GM18517 (cell line): ENCODE data around the gene ELL2.
"Not testable (repeated sequence)": the region's sequence is repeated elsewhere in the genome, so short reads cannot be mapped to it uniquely, and the experiment has no call there.

ENCODE experiments used
- ATAC-seq: cut with Tn5 transposase; IDR thresholded peaks from one replicate; pipeline ENCODE4 v1.9.1; 2021; ENCODE audit warnings: mild to moderate bottlenecking, moderate library complexity; ENCODE audit not compliant: unreplicated experiment

The ELL2 gene

DNA sequence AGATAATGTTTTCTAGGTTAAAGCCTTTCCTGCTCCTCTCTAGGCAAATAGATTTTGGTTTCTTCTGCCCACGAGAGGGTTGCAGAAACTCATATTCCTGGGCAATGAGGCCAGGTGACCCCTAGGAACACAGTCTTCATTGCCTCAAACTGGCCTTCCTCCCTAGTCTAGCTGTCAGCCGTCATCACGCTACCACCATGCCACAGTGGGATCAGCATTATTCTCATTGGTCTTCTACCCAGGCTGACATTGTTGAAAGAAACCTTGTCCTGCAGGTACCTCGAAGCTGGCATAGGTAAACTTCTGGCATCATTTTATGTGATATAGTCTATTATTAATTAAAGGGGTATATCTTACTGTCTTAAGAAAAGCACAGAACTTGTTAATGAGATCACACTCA lies 51.1 kb downstream of the ELL2 start:
- ATAC-seq, result no peak

DNA sequence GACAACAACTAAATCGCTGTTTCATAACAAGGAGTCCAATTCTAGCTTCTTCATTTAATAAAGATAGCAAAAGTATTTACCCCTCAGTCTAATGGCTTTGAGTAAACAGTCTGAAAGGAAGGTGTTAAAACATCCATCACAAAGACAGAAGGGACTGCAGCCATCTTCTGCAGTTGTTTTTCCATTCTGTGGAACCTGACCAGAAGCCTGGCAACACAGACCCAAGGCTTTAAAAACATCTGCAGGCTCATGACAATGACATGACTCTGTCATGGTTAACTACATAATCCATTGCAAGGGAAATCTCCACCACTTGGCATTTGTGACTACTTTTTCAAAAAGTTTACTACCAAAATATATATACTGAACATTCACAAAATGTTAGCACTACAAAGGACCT lies 51.9 kb downstream of the ELL2 start:
- ATAC-seq, result no peak

DNA sequence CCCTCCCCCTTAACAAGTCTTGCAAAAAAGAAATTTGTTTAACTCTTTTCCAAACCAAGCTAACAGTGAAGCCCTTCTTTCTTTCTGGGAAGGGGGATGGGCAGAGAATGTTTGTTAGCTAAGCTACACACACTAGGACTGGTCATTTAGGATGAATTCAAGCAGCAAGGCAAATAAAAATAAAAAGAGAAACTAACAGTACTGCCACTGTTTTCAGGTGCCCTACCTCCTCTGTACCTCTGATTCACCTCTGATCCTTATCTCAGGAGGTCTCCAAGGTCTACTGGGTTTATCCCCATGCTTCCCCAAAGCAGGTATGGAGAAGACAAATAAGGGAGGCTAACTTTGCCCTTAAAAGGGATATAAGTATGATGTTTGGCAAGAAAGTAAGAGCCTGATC lies 52.9 kb downstream of the ELL2 start:
- ATAC-seq, result no peak

DNA sequence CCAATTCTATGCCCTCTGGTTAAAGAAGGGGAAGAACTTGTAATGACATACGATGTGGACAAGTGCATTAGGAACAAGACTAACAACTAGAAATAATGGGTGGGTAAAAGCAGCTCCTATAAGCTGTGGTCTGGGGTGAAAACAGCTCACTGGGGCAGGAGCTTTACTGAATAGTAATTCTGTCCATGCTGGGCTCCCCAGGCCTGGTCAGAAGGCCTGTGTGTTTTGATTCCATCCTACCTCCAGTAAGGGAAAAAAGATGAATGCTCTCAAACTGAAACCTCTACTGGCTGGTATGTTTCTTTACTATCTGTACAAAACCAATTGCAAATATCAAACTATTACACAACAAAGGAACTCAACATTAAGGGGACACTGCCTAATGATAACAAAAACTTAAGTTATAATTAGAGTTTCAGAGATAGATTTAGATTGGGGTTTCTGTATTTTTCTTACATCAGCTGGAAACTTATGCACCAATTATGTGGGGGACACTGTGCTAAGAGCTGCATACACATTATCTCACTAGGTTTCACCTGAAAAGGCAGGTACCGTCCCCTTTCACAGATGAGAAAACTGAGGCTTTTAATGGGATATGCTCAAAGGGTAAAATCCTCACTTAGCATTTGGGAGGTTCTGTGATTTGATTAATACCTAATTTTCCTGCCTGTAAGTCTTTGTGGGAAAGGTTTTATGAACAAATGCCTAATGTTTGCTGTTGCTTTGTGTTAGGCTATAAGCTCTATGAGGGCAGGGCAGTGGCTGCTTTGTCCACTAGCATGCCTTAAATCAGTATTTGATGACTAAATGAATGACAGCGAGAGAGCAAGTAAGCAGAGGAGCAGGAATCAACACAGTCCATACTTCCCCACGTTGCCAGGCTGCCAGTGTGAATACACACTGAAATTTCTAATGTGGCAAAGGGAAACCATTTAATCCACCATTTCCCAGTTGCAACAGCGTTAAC lies 53.6 kb downstream of the ELL2 start:
- ATAC-seq, result no peak

DNA sequence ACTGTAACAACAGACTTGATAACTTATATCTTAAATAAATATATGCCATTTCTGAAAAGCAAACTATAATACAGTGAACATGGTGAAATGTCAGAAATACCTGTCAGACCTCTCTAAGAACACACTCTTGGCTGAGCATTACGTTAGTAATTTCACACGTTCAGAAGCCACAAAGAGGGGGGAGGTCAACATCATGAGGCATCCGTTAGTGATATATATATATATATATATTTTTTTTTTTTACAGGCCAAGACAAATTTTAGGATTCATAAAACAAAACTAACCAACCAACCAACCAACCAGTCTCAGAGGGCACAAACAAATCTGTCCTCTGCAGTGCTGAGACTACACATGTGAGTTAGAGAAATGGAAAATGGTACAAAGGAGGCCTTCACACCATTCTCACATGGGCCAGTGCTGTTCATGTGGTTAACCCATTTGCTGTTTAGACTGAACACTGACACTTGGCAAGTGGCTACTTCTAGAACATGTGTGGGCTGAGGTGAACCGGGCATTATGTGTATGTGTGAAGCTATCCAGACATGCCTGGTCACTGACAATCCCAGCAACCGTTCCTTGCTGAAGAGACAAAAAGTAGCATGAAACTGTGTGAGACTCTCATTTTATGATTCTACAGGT lies 54.5 kb downstream of the ELL2 start:
- ATAC-seq, result no peak

DNA sequence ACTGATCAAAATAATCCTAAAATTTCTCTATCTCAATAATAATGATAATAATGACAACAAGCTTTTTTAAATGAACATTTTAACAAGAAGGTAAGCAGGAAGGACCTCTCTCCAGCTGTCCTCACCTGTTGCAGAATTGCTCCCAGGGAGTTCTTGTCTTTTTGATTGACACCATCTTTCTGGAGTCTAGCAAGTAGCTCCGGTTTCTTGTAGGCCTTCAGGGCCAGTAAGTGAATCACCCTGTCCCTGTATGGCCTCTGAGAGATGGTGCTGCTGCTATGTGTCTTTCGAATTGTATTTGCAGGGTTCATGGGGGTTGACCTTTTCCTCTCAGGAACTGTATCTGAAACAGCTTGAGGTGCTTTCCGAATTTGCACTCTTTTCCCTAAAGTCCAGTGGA lies 55.3 kb downstream of the ELL2 start:
- ATAC-seq, result not testable (repeated sequence)

DNA sequence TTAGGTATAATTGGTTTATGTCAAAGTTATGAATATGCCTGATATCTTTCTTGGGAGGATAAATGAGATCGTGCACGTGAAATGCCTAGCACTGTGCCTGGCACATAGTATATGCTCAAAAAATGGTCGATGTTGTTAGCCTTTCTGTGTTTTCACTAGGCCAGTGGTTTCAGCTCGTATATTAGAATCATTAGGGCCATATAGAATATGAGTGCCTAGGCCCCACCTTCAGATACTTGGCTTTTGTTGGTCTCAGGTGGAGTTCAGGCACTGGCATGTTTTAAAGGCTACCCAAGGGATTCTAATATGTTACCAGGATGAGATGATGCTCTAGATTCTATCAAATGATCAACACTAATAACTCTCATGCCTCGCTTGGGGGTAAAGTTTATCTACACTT lies 56.8 kb downstream of the ELL2 start:
- no peak for ATAC-seq

DNA sequence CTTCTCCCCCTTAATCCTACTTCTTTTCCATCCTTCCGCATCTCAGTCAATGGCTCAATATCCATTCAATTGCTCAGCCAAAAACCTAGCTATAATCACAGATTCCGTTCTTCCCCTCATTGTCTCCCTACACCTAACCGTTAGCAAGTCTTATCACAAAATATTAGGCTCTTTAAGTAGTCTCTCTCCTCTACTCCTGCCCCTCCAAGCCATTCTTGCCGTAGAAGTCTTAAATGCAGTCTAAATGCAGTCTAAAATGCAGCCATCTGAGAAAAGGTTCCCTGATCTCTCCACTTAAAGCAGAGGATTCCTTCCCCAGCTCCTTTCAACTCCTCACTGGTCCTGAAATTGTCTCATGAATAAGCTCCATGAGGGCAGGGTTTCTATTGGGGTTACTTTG lies 57.8 kb downstream of the ELL2 start:
- no peak for ATAC-seq

DNA sequence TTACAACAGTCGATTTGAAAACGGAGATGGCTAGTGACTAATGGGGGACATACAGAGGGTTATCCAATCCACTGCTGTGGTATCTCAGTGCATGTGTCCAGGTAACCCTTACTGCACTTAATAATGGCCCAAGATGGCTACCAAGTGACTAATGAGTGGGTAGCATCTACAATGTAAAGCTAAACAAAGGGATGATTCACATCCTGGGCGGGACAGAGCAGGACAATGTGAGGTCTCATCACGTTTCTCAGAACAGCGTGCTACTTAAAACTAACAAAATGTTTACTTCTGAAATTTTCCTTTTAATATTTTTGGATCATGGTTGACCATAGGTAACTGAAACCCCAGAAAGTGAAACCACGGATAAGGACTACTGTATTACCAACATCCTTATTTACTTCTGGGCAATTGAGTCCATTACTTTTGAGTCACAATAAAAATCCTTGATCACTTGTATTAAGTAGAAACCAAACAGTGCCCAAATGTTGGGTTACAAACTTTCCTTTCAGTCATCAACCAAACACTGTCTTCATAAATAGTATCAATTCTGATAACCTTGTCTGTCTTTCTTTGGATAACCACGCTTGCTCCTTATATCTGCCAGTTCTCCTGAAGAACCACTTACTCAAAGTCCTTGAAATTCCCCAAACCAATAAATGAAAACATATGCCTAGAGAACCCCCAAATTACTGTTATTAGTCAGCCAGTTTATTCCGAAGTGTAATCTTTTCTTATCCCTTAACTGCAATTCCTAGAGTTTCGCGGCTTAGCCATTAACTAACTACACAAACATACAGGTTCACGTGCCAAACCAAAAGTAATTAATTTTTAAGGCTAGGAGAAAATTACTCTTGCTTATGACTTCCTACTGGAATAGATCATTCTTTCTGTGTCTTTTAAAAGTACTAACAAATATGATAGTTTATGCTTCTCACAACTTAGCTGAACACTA lies 59.7 kb downstream of the ELL2 start:
- ATAC-seq, result no peak

DNA sequence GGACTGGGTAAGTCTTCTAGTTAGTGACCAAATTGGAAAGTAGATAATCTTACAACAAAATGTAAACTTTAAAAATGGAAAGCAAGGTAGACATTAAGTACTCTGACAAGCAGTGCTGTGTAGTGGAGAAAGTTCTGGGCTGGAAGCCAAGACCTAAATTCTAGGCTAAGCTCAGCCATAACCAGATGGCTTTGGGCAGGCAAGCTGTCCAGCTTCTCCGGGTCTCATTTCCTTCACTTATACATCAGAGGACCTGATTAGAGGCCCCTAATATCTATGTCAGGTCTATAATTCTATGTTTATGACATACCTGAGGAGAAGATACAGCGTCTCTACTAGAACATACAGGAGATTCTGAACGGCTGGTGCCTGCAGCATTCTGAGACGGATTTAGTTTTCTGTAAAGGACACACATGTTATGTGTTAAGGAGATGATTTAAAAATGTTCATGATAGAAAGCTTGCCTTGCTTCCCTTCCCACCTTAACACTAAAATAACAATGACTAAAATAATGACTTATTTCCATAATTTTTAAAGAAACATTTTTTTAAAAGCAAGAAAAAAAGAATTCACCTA lies 61.2 kb downstream of the ELL2 start:
- no peak for ATAC-seq

DNA sequence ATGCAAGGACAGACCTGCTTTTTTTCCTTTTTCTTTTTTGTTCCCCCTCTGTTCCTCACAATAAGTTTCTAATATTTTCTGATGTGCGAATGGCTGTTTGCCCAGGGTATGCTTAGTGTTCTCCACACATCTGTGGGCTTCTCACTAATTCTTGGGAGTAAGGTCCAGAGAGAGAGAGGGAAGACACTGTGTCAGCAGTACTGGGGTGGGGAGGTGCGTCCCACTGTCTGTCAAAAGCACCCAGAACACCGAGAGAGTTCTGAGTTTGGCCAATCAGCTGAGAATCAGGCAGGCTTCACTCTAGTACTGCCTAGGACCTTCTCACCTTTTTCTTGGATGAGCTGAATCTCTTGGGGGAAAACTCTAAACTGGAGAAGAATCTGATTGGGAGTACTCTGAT lies 61.8 kb downstream of the ELL2 start:
- ATAC-seq, result no peak

DNA sequence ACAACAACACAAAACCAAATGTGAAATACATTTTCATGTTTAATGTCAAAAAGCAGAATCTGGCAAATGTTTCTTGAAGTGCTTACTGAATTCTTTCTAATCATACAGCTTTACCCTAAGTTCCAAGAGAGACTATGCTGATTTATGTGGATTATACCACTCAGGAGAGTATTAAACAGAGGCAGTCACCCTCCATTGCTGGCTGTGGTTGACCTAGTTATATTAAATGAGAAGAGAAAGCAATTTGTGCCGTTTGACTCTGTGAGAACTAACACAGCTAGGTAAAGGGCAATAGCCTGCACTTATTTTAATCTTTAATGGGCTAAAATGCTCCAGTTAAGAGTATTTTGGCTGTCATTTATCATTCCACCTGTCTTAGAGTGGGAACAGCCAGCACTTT lies 62.6 kb downstream of the ELL2 start:
- no peak for ATAC-seq

DNA sequence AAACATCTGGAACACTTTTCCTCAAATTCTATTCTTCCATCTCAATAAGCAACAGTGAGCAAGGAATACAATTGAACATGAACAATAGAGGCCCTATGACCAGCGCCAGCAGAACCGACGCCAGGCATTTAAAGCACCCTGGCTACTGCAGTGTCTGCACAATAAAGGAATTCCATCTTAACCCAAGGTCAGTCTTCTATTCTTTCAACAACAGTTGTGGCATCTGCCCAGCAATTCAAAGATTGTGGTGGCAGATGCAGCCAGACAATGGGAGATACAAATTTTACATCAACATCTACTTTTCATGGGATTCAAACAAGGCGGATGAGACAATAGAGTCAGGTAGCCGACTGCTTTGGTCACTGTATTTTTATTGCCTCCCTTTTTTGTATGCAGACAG lies 65.9 kb downstream of the ELL2 start:
- ATAC-seq, result no peak

DNA sequence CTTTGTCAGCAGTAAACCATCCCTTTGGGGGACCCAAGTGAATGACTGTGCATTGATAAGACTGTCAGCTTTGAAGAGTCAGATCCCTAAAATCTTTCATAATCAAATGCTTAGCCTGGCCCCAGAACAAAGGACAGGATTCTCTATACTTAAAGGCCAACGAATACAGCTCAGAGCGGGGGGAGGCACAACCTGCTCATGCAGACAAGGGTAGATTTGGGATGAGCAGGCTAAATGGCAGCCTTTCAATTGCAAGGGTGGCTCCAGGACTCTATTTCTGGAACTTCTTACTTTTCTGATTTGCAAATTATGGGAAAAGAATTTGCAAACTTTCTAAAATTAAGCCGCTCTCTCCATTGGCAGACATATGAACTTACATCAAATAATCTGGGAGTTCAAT lies 66.4 kb downstream of the ELL2 start:
- ATAC-seq, result no peak

DNA sequence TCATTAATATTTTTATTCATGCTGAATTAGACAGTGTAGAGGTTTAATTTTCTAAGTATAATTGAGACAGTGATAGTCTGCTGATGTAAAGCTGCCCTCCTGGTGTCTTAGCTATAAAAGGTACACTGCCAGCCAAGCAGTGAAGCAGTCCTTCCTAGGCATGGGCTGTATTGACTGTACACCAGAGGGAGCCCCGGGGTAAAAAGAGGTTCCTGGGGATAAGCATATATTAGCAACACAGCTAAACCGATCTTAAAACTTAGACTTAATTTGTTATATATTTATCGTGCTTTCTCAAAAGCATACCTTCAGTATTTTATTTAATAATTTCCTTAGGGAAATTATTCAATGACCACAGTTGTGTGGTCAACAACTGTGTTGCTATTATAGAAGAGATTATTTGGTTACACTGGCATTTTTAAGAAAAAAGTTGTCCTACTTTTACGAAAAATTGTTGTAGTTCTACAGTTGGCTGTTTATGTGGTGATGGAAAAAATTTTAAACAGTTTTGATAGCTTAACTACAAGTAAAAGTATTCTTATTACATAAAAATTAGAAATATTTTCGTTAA lies 68.8 kb downstream of the ELL2 start:
- no peak for ATAC-seq

DNA sequence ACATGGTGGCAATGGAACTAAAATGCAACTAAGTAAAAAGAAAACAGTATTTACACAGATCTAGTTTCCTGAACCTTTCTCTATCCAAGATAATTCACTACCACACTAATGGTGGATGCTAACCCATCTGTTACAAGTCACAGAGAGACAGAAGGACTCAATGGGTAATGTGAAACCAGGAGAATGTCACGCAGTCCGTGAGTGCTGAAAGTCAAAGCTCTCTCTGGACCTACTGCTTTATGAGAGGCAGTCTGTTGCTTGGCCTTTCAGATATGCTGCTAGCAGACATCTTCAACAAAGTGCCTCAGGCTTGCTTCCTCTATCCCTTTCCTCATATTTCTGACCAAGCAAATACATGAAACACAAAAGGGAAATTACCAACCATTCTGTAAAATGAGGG lies 70.2 kb downstream of the ELL2 start:
- ATAC-seq, result no peak

DNA sequence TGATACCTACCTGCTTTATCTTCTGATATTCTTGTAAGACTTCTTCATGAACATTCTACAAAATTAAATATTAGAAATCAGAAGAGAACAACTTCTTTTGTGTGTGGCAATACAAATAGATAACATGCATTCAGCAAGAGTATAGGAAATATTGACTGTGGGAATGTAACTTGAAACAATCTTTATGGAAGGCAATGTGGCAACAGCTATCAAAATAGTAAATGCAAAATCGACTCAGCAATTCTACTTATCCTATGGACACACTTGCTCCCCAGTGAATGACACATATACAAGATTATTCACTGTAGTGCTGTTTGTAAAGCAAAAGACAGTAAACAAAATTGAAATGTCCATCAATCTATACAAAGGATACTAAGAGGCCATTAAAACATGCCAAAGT lies 72.6 kb downstream of the ELL2 start:
- no peak for ATAC-seq

DNA sequence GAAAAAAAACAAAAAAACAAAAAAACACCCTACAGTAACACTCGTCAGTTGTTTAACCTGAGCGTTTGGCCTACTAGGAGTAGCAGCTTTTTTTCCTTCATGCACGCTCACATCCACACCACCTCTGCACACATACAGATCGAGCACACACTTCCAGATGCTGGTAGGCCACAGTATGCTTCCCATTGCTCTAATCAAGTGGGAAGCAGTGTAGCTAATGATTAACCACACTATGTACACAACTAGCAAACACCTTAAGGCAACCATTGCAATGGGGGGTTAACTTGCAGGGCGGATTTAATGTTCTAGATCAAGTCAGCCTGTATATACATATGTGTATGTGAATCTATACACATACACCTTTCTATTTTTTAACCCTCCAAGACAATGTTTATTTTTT lies 73.7 kb downstream of the ELL2 start:
- ATAC-seq, result no peak

DNA sequence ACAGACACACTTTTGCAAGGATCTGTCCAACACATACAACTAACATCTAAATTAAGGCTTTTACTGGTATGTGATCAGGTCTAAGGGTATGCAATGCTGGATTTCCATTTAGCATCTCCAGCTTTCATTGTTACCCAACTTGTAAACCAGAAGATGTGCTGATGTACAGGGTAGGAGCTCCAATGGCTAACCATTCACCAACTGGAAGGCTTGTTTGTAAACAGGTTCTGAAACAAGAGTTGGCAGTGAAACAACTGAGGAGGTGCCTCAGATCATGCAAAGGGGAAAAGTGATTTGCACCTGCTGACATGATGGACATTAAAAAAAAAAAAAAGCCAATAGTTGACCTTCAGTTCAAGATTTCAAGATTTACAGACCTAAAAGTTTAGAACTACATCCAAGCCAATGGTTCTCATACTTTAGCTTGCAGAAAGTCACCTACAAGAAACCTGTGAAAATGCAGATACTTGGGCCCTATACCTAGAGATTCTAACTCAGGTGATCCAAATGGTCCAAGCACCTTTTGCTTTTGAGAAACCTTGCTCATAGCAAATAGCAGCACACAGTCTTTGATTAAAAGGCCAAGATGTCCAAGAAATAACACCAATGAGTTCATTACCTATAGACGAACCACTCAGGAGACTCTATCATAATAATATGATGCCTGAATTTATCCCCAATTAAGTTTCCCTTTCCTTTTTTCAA lies 75.2 kb downstream of the ELL2 start:
- no peak for ATAC-seq

DNA sequence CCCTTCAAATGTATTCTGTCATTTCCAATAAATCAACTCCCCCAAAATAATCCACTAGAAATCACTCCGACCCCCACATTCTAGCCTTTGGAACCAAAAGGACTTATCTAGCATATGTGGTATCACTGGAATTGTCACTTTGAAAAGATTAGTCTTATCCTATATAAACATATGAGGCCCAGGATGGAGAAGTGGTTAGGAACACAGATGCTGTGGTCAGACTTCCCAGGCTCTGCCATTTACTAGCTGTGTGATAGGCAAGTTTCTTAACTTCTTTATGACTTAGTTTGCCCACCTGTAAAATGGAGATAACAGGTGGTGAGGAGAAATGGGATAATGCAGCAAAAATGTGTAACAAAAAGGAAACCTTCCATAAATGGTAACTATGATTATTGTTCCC lies 77.1 kb downstream of the ELL2 start:
- no peak for ATAC-seq
